Neural cell (in vitro differentiated cells): ENCODE data around the gene PTGR3. TPM values are rescaled to one million over a fixed set of nuclear protein-coding genes. Genes with fewer than 3 reads are reported as not detected.

ENCODE experiments used
- H2AFZ ChIP-seq: fragments of 200-600, 300-800 bp; sonication (generic), shearing (Covaris generic); 2 replicates; pipeline ENCODE4 v1.6.0; 2014; ENCODE audit warnings: low read depth, mild to moderate bottlenecking, antibody characterized with exemption, low read length, moderate library complexity
- H3F3A ChIP-seq: fragments of 200-600 bp; shearing (Covaris generic); 2 replicates; pipeline ENCODE4 v1.6.1; 2016; ENCODE audit warnings: mild to moderate bottlenecking, moderate library complexity, mixed read lengths, antibody characterized with exemption, low read length; ENCODE audit not compliant: insufficient read depth, poor library complexity, severe bottlenecking
- H3K27ac ChIP-seq: fragments of 200-600, 300-800 bp; sonication (generic), shearing (Covaris generic); 2 replicates; pipeline ENCODE4 v1.5.1; 2014; ENCODE audit warnings: mild to moderate bottlenecking, low read length, moderate library complexity
- H3K27me3 ChIP-seq: fragments of 300-800, 200-600 bp; sonication (generic), shearing (Covaris generic); 2 replicates; pipeline ENCODE4 v1.6.0; 2014; ENCODE audit warnings: mild to moderate bottlenecking, low read depth, low read length, moderate library complexity; ENCODE audit not compliant: insufficient read depth
- H3K36me3 ChIP-seq: fragments of 300-800, 200-600 bp; sonication (generic), shearing (Covaris generic); 2 replicates; pipeline ENCODE4 v1.5.1; 2014; ENCODE audit warnings: mild to moderate bottlenecking, antibody characterized with exemption, low read length, moderate library complexity; ENCODE audit not compliant: insufficient read depth
- H3K4me2 ChIP-seq: fragments of 300-800, 200-600 bp; sonication (generic), shearing (Covaris generic); 2 replicates; pipeline ENCODE4 v1.6.0; 2014; ENCODE audit warnings: mild to moderate bottlenecking, low read length
- H3K4me3 ChIP-seq: fragments of 300-800, 200-600 bp; sonication (generic), shearing (Covaris generic); 2 replicates; pipeline ENCODE4 v1.5.1; 2014; ENCODE audit warnings: mild to moderate bottlenecking, low read length, moderate library complexity
- H3K79me2 ChIP-seq: fragments of 200-600 bp; shearing (Covaris generic); replicated peaks from 2 replicates; pipeline ENCODE4 v1.6.0; 2014; ENCODE audit warnings: mild to moderate bottlenecking, low read length, moderate library complexity; ENCODE audit not compliant: insufficient read depth
- H3K9ac ChIP-seq: fragments of 300-800, 200-600 bp; sonication (generic), shearing (Covaris generic); 2 replicates; pipeline ENCODE4 v1.6.1; 2016; ENCODE audit warnings: mild to moderate bottlenecking, low read length, mixed read lengths
- H3K9me2 ChIP-seq: fragments of 200-600 bp; shearing (Covaris generic); 2 replicates; pipeline ENCODE4 v1.6.1; 2016; ENCODE audit warnings: mild to moderate bottlenecking, low read length, mixed read lengths; ENCODE audit not compliant: insufficient read depth
- H3K9me3 ChIP-seq: fragments of 200-600, 300-800 bp; sonication (generic), shearing (Covaris generic); 2 replicates; pipeline ENCODE4 v1.6.1; 2016; ENCODE audit warnings: mild to moderate bottlenecking, mixed run types, low read length, moderate library complexity, mixed read lengths
- H4K20me1 ChIP-seq: fragments of 200-600 bp; shearing (Covaris generic); 2 replicates; pipeline ENCODE4 v1.6.1; 2016; ENCODE audit warnings: mild to moderate bottlenecking, mixed run types; ENCODE audit not compliant: insufficient read depth
- CTCF ChIP-seq: fragments of 450-650 bp; IDR thresholded peaks from 2 replicates; pipeline ENCODE4 v1.5.1; 2014; ENCODE audit warnings: antibody characterized with exemption, mild to moderate bottlenecking, moderate library complexity; ENCODE audit not compliant: poor library complexity, severe bottlenecking
- EP300 ChIP-seq: fragments of 450-650 bp; conservative IDR thresholded peaks from 2 replicates; pipeline ENCODE4 v1.6.1; 2014; ENCODE audit warnings: antibody characterized with exemption, mild to moderate bottlenecking, moderate library complexity; ENCODE audit not compliant: poor library complexity, severe bottlenecking
- EZH2 ChIP-seq: fragments of 200-600, 300-800 bp; shearing (Covaris generic), sonication (generic); IDR thresholded peaks from 2 replicates; pipeline ENCODE4 v1.6.1; 2014; ENCODE audit warnings: antibody characterized with exemption, low read length, borderline replicate concordance, mild to moderate bottlenecking; ENCODE audit not compliant: insufficient read depth, poor library complexity, severe bottlenecking
- MXI1 ChIP-seq: fragments of 450-650 bp; conservative IDR thresholded peaks from 2 replicates; pipeline ENCODE4 v1.6.1; 2014; ENCODE audit warnings: antibody characterized with exemption, mild to moderate bottlenecking; ENCODE audit not compliant: poor library complexity, severe bottlenecking
- POLR2AphosphoS5 ChIP-seq: IDR thresholded peaks from 2 replicates; pipeline ENCODE4 v1.6.1; 2012
- RAD21 ChIP-seq: fragments of 450-650 bp; conservative IDR thresholded peaks from 2 replicates; pipeline ENCODE4 v1.6.1; 2014; ENCODE audit warnings: antibody characterized with exemption, mild to moderate bottlenecking, moderate library complexity
- SMC3 ChIP-seq: fragments of 450-650 bp; conservative IDR thresholded peaks from 2 replicates; pipeline ENCODE4 v1.6.1; 2014; ENCODE audit warnings: antibody characterized with exemption, mild to moderate bottlenecking, moderate library complexity; ENCODE audit not compliant: poor library complexity
- TAF1 ChIP-seq: IDR thresholded peaks from 2 replicates; pipeline ENCODE4 v1.6.1; 2012; ENCODE audit warnings: low read depth
- polyA plus RNA-seq: library from polyadenylated mRNA; depleted of rRNA; stranded (reverse); fragments of >200 nt; gene quantifications from 2 replicates; pipeline ENCODE4 v1.2.3, GENCODE V29; 2014
- TF ChIP-seq, protein P1 (sequence below): IDR thresholded peaks from 2 replicates; pipeline ENCODE4 v1.6.1; 2012; ENCODE audit warnings: borderline replicate concordance

The PTGR3 gene
- polyA plus RNA-seq, 1 donor from 2014 or later = 5.9 TPM

DNA sequence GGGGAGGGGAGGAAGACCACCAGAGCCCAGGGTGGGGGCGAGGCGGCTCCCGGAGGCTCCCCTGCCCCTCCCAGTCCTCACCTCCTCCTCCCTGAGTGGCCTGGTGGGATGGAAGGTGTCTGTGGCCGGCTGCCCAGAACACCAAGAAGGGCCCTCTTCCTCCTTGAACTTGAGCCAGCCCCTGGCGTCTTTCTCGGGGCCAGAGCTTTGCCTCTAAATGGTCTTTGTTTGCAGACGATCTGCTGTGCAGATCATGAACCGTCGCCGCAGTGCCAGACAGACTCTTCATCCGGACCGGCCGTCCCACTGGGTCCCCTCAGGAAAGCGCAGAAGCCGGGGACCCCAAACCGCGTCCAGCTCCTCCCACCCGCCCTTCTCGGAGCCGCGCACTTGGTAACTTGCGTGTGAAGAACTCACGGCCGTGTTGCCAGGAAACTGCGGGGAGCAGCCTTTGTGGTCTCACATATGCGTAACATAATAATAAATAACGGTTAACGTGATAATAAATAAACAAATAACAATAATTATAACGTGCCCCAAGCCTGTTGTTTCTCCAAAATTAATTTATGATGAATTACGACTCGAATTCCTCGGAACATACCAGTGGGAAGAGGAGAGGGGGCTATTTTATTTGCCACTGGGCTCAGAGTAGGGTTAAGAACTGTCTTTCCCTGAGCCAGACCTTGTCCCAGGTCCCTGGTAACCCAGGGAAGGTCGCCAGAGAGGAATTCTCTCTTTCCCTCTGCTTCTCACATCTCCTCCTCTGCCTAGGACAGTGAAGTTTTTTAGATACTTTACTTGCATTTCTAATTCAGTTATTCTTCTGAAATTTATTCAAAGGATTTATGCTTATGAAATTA, 41.0 kb downstream of the PTGR3 start:
- TF ChIP-seq POLR2AphosphoS5 (no peak), TAF1 (no peak), EZH2 (no peak), EP300 (no peak), SMC3 (no peak)
- Histone ChIP-seq H3K36me3 (no peaks in the 10 kb centered on the region), H4K20me1 (no peaks in the 10 kb centered on the region), H3K4me2 (no peak overlapping the region), H2AFZ (no peak overlapping the region), H3K9me2 (no peaks in the 10 kb centered on the region), H3K9ac (no peak overlapping the region), H3F3A (no peaks in the 10 kb centered on the region), H3K9me3 (no peaks in the 10 kb centered on the region), H3K79me2 (no peaks in the 10 kb centered on the region), H3K4me3 (no peak overlapping the region), H3K27me3 (no peaks in the 10 kb centered on the region), H3K27ac (no peak overlapping the region)

DNA sequence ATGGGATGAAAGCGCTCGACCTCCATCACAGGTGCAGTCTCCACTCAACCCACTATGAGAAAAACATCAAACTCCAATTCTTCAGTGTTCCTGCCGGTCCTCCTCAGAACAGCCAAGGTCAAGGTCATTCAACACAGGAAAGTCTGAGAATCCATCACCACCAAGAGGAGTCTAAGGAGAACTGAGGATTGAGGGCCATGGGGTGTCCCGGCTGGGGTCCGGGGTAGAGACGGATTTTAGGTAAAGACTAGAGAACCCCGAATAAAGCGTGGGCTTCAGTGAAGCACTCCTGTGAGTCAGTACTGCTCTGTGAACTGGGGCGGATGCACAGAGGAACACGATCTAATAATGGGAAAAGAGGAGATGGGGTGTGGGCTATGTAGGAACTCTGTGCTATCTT, 41.8 kb downstream of the PTGR3 start:
- H3K9me3 ChIP-seq = no peaks in the 10 kb centered on the region
- TF ChIP-seq EZH2 (no peak), POLR2AphosphoS5 (no peak), SMC3 (no peak), RAD21 (no peak), TAF1 (no peak)
- no peak overlapping the region for H3K4me3 ChIP-seq
- no peak overlapping the region for H3K27ac ChIP-seq
- no peak overlapping the region for H2AFZ ChIP-seq
- H3K27me3 ChIP-seq = no peaks in the 10 kb centered on the region
- no peaks in the 10 kb centered on the region for H3K36me3 ChIP-seq
- H3F3A ChIP-seq = no peaks in the 10 kb centered on the region
- H3K4me2 ChIP-seq = no peak overlapping the region
- no peaks in the 10 kb centered on the region for H4K20me1 ChIP-seq
- H3K9me2 ChIP-seq = no peaks in the 10 kb centered on the region
- no peak overlapping the region for H3K9ac ChIP-seq
- no peaks in the 10 kb centered on the region for H3K79me2 ChIP-seq

DNA sequence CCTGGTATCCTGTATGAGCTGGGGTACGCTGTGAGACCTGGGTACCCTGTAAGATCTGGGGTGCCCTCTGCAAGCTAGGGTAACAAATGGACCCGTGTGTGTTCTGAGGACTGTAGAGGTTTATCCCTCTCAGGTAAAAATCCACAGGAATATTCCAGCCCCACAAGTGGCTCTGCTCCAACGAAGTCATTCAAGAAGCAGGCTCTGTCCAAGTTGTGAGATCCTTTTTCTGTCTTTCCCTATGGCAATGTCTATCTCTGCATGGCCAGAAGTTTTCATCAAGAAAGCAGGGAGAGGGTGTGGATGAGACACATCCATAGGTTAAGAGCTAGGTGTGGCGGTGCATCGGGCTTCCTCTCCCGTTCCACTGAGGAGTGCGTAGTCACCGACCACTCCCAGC, 43.0 kb downstream of the PTGR3 start:
- Histone ChIP-seq H3K9me2 (no peaks in the 10 kb centered on the region), H3K9ac (no peak overlapping the region), H3K4me2 (no peak overlapping the region), H3K9me3 (no peaks in the 10 kb centered on the region), H3K4me3 (no peak overlapping the region), H3K36me3 (no peaks in the 10 kb centered on the region), H2AFZ (no peak overlapping the region), H3F3A (no peaks in the 10 kb centered on the region), H3K79me2 (no peaks in the 10 kb centered on the region), H4K20me1 (no peaks in the 10 kb centered on the region), H3K27ac (no peak overlapping the region), H3K27me3 (no peaks in the 10 kb centered on the region)
- TF ChIP-seq RAD21 (no peak), POLR2AphosphoS5 (no peak), CTCF (no peak), EP300 (no peak), EZH2 (no peak), SMC3 (no peak), MXI1 (no peak), TAF1 (no peak)
- TF ChIP-seq, protein P1, sequence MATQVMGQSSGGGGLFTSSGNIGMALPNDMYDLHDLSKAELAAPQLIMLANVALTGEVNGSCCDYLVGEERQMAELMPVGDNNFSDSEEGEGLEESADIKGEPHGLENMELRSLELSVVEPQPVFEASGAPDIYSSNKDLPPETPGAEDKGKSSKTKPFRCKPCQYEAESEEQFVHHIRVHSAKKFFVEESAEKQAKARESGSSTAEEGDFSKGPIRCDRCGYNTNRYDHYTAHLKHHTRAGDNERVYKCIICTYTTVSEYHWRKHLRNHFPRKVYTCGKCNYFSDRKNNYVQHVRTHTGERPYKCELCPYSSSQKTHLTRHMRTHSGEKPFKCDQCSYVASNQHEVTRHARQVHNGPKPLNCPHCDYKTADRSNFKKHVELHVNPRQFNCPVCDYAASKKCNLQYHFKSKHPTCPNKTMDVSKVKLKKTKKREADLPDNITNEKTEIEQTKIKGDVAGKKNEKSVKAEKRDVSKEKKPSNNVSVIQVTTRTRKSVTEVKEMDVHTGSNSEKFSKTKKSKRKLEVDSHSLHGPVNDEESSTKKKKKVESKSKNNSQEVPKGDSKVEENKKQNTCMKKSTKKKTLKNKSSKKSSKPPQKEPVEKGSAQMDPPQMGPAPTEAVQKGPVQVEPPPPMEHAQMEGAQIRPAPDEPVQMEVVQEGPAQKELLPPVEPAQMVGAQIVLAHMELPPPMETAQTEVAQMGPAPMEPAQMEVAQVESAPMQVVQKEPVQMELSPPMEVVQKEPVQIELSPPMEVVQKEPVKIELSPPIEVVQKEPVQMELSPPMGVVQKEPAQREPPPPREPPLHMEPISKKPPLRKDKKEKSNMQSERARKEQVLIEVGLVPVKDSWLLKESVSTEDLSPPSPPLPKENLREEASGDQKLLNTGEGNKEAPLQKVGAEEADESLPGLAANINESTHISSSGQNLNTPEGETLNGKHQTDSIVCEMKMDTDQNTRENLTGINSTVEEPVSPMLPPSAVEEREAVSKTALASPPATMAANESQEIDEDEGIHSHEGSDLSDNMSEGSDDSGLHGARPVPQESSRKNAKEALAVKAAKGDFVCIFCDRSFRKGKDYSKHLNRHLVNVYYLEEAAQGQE = no peak
